HEK293T (cell line): ENCODE measurements around the gene MVB12B.

Experiments used
- ARNT ChIP-seq: fragments of 450-650 bp; IDR thresholded peaks from 2 replicates; pipeline ENCODE4 v1.6.1; 2017; ENCODE audit warnings: mild to moderate bottlenecking
- BHLHE40 ChIP-seq: fragments of 450-650 bp; IDR thresholded peaks from 2 replicates; pipeline ENCODE4 v1.6.1; 2016; ENCODE audit warnings: mild to moderate bottlenecking, moderate library complexity, borderline replicate concordance
- CTBP1 ChIP-seq: fragments of 450-650 bp; IDR thresholded peaks from 2 replicates; pipeline ENCODE4 v1.6.1; 2016; ENCODE audit warnings: borderline replicate concordance
- ELF4 ChIP-seq: fragments of 450-650 bp; IDR thresholded peaks from 2 replicates; pipeline ENCODE4 v1.6.1; 2017; ENCODE audit warnings: antibody characterized with exemption
- FOXA1 ChIP-seq: fragments of 450-650 bp; IDR thresholded peaks from 2 replicates; pipeline ENCODE4 v1.6.1; 2016; ENCODE audit warnings: mild to moderate bottlenecking
- FOXK2 ChIP-seq: fragments of 450-650 bp; IDR thresholded peaks from 2 replicates; pipeline ENCODE4 v1.6.1; 2016; ENCODE audit warnings: mild to moderate bottlenecking
- FOXM1 ChIP-seq: fragments of 450-650 bp; IDR thresholded peaks from 2 replicates; pipeline ENCODE4 v1.6.1; 2017; ENCODE audit warnings: mild to moderate bottlenecking, borderline replicate concordance
- HDGF ChIP-seq: fragments of 450-650 bp; IDR thresholded peaks from 2 replicates; pipeline ENCODE4 v1.6.1; 2017; ENCODE audit warnings: antibody characterized with exemption, borderline replicate concordance
- L3MBTL2 ChIP-seq: fragments of 450-650 bp; conservative IDR thresholded peaks from 2 replicates; pipeline ENCODE4 v1.6.1; 2016; ENCODE audit warnings: mild to moderate bottlenecking
- NFRKB ChIP-seq: fragments of 450-650 bp; IDR thresholded peaks from 2 replicates; pipeline ENCODE4 v1.6.1; 2016; ENCODE audit warnings: mild to moderate bottlenecking, moderate library complexity
- SP1 ChIP-seq: fragments of 450-650 bp; IDR thresholded peaks from 2 replicates; pipeline ENCODE4 v1.6.1; 2017
- SUZ12 ChIP-seq: fragments of 450-650 bp; IDR thresholded peaks from 2 replicates; pipeline ENCODE4 v1.6.1; 2016; ENCODE audit warnings: mild to moderate bottlenecking
- ZNF384 ChIP-seq: fragments of 450-650 bp; IDR thresholded peaks from 2 replicates; pipeline ENCODE4 v1.6.1; 2016
- TF ChIP-seq, protein P1 (sequence below): fragments of 450-650 bp; IDR thresholded peaks from 2 replicates; pipeline ENCODE4 v1.6.1; 2016

DNA sequence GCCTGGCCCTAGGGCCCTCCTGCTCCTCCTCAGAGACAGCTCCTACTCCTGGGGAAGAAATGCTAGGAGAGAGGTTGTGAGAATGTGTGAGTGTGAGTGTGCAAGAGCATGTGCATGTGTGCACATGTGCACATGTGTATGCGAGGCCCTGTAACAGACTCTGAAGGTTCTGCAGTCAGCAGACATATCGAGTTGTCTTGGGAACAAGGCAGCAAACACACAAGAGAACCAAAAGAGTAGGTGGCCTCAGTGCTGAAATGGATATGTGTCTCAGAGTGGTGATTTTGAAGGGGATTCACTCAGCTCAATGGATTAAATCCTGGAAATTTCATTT is 50.5 kb downstream of the MVB12B start:
- no peak for TF ChIP-seq NFRKB
- no peak for TF ChIP-seq ELF4
- TF ChIP-seq FOXM1, result no peak
- no peak for TF ChIP-seq ZNF384
- TF ChIP-seq SP1, result no peak
- no peak for TF ChIP-seq BHLHE40
- no peak for TF ChIP-seq HDGF
- TF ChIP-seq, protein P1, sequence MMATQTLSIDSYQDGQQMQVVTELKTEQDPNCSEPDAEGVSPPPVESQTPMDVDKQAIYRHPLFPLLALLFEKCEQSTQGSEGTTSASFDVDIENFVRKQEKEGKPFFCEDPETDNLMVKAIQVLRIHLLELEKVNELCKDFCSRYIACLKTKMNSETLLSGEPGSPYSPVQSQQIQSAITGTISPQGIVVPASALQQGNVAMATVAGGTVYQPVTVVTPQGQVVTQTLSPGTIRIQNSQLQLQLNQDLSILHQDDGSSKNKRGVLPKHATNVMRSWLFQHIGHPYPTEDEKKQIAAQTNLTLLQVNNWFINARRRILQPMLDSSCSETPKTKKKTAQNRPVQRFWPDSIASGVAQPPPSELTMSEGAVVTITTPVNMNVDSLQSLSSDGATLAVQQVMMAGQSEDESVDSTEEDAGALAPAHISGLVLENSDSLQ, result no peak
- TF ChIP-seq FOXA1, result no peak
- TF ChIP-seq CTBP1, result no peak
- no peak for TF ChIP-seq SUZ12
- TF ChIP-seq ARNT, result no peak
- no peak for TF ChIP-seq L3MBTL2
- no peak for TF ChIP-seq FOXK2
